Activated gamma-delta T cell treated with Interleukin-2 at 50 U/mL for 16 hours (primary cell): Measurements from ENCODE around the gene PERM1.
"Not testable (repeated sequence)": the region's sequence is repeated elsewhere in the genome, so short reads cannot be mapped to it uniquely, and the experiment has no call there.

ENCODE experiments used
- DNase-seq: peaks from one replicate; pipeline ENCODE4 v3.0.0-alpha.2; 2020

Gene PERM1

GRCh38 chr1:963301-963651, 18.6 kb downstream of the PERM1 start:
- DNase-seq = no peak

- no peak for DNase-seq
Measured at GRCh38 chr1:962381-963300, 19.3 kb downstream of the PERM1 start.

GRCh38 chr1:961132-961669, 20.7 kb downstream of the PERM1 start:
- no peak for DNase-seq

- peak; percentile 71 for DNase-seq
Measured at GRCh38 chr1:960363-961131, 21.3 kb downstream of the PERM1 start, which contains the start of gene KLHL17. Gene KLHL17 (plus strand): TSS chr1:960584. CDS start chr1:960694, 110 bp downstream.

- no peak for DNase-seq
Measured at GRCh38 chr1:959731-960362, 22.0 kb downstream of the PERM1 start.

GRCh38 chr1:958823-959730, 22.8 kb downstream of the PERM1 start, which contains the start of gene NOC2L:
Gene NOC2L (minus strand): TSS chr1:959256. CDS start chr1:959240, 16 bp downstream.
- peak; percentile 97 for DNase-seq

- no peak for DNase-seq
Measured at GRCh38 chr1:956636-957035, 25.3 kb downstream of the PERM1 start.

GRCh38 chr1:955474-955873, 26.4 kb downstream of the PERM1 start:
- no peak for DNase-seq

- no peak for DNase-seq
Measured at GRCh38 chr1:954927-955326, 27.0 kb downstream of the PERM1 start.

- DNase-seq = no peak
Measured at GRCh38 chr1:953524-954320, 28.2 kb downstream of the PERM1 start.

GRCh38 chr1:952603-953002, 29.3 kb downstream of the PERM1 start:
- no peak for DNase-seq

- DNase-seq = no peak
Measured at GRCh38 chr1:952201-952600, 29.7 kb downstream of the PERM1 start.

GRCh38 chr1:951364-951763, 30.5 kb downstream of the PERM1 start:
- DNase-seq = no peak

GRCh38 chr1:950881-951280, 31.0 kb downstream of the PERM1 start:
- no peak for DNase-seq

GRCh38 chr1:950268-950667, 31.6 kb downstream of the PERM1 start:
- no peak for DNase-seq

GRCh38 chr1:947958-948357, 33.9 kb downstream of the PERM1 start:
- DNase-seq = no peak

- DNase-seq = not testable (repeated sequence)
Measured at GRCh38 chr1:946811-947210, 35.1 kb downstream of the PERM1 start.

- no peak for DNase-seq
Measured at GRCh38 chr1:945688-946556, 36.0 kb downstream of the PERM1 start.

GRCh38 chr1:944341-945325, 37.3 kb downstream of the PERM1 start:
- no peak for DNase-seq
